ES-I3 (cell line): ENCODE data around the gene EMSY.
A peak's percentile ranks its signal among the peaks of the same experiment; 100 is the strongest.
"Not testable (repeated sequence)": the region's sequence is repeated elsewhere in the genome, so short reads cannot be mapped to it uniquely, and the experiment has no call there.

ENCODE experiments used
- H3K36me3 ChIP-seq: 2 replicates; pipeline ENCODE4 v1.6.1; 2013; ENCODE audit warnings: mild to moderate bottlenecking, low read length, control low read depth, moderate library complexity; ENCODE audit not compliant: insufficient read depth
- H3K4me1 ChIP-seq: 2 replicates; pipeline ENCODE4 v1.6.1; 2013; ENCODE audit warnings: mild to moderate bottlenecking, control low read depth, low read length; ENCODE audit not compliant: insufficient read depth
- H3K9ac ChIP-seq: 2 replicates; pipeline ENCODE4 v1.6.1; 2013; ENCODE audit warnings: low read depth, mild to moderate bottlenecking, low read length, moderate library complexity
- H3K9me3 ChIP-seq: 2 replicates; pipeline ENCODE4 v1.6.1; 2013; ENCODE audit warnings: mild to moderate bottlenecking, low read length, moderate library complexity; ENCODE audit not compliant: control insufficient read depth, insufficient read depth

The EMSY gene, protein sequence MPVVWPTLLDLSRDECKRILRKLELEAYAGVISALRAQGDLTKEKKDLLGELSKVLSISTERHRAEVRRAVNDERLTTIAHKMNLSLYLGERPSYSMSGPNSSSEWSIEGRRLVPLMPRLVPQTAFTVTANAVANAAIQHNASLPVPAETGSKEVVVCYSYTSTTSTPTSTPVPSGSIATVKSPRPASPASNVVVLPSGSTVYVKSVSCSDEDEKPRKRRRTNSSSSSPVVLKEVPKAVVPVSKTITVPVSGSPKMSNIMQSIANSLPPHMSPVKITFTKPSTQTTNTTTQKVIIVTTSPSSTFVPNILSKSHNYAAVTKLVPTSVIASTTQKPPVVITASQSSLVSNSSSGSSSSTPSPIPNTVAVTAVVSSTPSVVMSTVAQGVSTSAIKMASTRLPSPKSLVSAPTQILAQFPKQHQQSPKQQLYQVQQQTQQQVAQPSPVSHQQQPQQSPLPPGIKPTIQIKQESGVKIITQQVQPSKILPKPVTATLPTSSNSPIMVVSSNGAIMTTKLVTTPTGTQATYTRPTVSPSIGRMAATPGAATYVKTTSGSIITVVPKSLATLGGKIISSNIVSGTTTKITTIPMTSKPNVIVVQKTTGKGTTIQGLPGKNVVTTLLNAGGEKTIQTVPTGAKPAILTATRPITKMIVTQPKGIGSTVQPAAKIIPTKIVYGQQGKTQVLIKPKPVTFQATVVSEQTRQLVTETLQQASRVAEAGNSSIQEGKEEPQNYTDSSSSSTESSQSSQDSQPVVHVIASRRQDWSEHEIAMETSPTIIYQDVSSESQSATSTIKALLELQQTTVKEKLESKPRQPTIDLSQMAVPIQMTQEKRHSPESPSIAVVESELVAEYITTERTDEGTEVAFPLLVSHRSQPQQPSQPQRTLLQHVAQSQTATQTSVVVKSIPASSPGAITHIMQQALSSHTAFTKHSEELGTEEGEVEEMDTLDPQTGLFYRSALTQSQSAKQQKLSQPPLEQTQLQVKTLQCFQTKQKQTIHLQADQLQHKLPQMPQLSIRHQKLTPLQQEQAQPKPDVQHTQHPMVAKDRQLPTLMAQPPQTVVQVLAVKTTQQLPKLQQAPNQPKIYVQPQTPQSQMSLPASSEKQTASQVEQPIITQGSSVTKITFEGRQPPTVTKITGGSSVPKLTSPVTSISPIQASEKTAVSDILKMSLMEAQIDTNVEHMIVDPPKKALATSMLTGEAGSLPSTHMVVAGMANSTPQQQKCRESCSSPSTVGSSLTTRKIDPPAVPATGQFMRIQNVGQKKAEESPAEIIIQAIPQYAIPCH (N-terminal part only)

GRCh38 chr11:76444384-76445120 is at the start of gene EMSY:
Gene EMSY (plus strand): TSS chr11:76445018. CDS start chr11:76446939, 1,921 bp downstream.
- peaks cover 24% of the 10 kb centered on the region for H3K4me1 ChIP-seq
- peak within 1 kb of the TSS; percentile 94 for H3K9ac ChIP-seq
- H3K9me3 ChIP-seq, result no peaks in the 10 kb centered on the region
- H3K36me3 ChIP-seq, result no peaks in the 10 kb centered on the region

DNA sequence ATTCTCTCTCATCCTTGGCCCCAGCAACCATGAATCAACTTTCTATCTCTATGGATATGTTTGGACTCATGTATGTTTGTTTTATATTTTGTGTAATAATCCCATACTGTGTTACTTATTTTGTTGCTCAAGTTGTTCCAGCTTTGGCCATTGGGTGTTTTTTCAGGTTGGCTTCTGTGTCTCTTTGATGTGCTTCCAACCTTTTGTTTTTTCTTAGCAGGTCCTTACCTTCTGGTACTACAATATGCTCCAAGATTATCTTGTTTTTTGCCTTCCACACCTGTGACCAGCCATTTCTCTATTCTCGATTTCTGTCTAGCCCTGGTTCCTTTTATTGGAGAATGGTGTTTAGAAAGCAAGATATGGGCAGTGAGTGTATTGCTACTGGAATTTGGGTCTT is 49.5 kb upstream of the EMSY start:
- no peaks in the 10 kb centered on the region for H3K36me3 ChIP-seq
- H3K9ac ChIP-seq, result no peak overlapping the region
- no peaks in the 10 kb centered on the region for H3K4me1 ChIP-seq
- no peaks in the 10 kb centered on the region for H3K9me3 ChIP-seq

- Histone ChIP-seq H3K36me3 (no peaks in the 10 kb centered on the region), H3K4me1 (no peaks in the 10 kb centered on the region), H3K9ac (no peak overlapping the region), H3K9me3 (no peaks in the 10 kb centered on the region)
These were observed 47.4 kb upstream of the EMSY start for GRCh38 chr11:76397383-76397782.

DNA sequence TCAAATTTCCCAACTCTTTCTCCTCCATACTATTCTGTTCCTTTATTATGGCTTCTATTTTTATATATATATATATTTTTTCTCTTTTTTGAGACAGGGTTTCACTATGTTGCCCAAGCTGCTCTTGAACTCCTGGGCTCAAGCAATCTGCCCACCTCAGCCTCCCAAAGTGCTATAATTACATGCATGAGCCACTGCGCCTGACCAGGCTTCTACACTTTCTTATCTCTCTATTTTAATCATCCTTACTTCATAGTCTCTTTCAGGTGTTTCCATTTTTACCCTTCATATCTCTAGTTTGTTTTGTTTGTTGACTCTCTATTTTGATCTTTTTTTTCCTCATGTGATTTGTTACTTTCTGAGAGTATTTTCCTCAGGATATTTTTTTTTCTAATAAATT is 43.9 kb upstream of the EMSY start:
- no peaks in the 10 kb centered on the region for H3K4me1 ChIP-seq
- no peak overlapping the region for H3K9ac ChIP-seq
- no peaks in the 10 kb centered on the region for H3K9me3 ChIP-seq
- H3K36me3 ChIP-seq, result no peaks in the 10 kb centered on the region

DNA sequence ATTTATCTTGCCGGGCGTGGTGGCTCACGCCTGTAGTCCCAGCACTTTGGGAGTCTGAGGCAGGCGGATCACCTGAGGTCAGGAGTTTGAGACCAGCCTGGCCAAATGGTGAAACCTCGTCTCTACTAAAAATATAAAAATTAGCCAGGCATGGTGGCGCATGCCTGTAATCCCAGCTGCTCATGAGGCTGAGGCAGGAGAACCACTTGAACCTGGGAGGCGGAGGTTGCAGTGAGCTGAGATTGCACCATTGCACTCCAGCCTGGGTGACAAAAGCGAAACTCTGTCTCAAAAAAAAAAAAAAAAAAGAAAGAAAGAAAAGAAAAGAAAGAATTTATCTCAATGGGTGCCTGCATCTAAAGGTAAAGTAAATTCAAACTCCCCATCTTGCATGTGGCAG is 43.3 kb upstream of the EMSY start:
- H3K36me3 ChIP-seq, H3K4me1 ChIP-seq, H3K9ac ChIP-seq, H3K9me3 ChIP-seq: not testable (repeated sequence)

GRCh38 chr11:76406359-76406758 is 38.5 kb upstream of the EMSY start:
- H3K4me1 ChIP-seq, result peaks cover 8% of the 10 kb centered on the region; the same call in 1 of the 2 replicates
- H3K36me3 ChIP-seq, result no peaks in the 10 kb centered on the region
- H3K9me3 ChIP-seq, result no peaks in the 10 kb centered on the region
- no peak overlapping the region for H3K9ac ChIP-seq

DNA sequence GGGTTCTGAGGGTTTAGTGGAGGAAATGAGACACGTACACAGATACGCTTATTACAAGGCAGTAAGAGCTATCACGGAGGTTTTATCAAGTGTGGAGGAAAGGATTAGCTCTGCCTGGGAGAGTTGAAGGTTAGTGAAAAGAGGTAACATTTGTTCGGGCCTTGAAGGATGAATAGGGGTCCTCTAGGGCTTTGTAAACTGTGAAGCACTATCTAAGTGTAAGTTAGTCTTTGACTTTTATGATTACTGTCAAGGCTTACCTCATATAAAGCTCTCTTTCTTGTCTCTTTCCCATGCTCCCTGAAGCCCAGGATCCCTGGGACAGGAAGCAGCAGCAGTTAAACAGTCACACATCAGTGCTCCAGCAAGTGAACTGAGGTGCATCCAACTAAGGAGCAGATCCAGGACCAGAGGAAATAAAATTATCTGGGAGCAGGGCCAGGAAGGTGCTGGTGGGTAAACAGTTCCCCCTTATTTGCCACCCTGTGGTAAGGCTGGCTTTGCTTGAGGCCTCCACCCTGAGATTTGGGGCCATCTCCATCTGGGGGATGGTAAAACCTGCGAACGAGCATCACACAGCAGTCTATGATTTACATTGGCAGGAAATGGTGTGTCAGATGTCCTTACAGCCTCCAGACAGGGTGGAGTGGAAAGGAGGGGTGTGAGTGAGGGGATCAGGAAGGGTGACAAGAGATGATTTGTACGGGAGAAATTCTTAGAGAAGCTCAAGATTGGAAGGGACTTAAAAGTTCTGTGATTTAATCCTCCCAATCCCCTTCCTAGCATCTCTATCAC is 36.5 kb upstream of the EMSY start:
- no peaks in the 10 kb centered on the region for H3K36me3 ChIP-seq
- peaks cover 8% of the 10 kb centered on the region; the same call in 1 of the 2 replicates for H3K4me1 ChIP-seq
- H3K9ac ChIP-seq, result no peak overlapping the region
- H3K9me3 ChIP-seq, result no peaks in the 10 kb centered on the region

DNA sequence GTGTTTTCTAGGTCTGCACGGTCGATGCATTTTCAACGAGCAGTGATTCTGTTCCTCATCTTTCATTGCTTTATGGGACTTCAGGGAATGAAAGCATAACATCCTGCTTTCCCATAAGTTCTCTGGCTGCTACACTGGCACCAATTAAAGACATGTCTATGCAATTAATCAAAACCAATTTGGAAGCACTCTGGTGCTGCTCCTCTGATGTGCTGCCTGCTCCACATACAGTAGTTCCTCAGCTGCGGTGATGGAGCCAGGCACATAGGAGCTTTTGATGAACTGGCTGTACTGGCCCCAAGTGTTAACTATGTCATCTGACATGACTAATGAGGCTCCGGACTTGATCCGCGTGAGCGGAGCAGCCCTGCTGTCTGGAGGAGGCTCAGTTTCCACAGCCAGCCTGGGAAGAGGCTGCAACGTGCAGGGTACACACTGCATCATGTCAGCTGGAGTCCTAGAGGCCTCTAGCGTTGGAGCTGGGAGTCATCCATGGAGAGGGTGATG is 33.9 kb upstream of the EMSY start:
- Histone ChIP-seq H3K9me3 (no peaks in the 10 kb centered on the region), H3K36me3 (no peaks in the 10 kb centered on the region), H3K4me1 (peaks cover 8% of the 10 kb centered on the region; the same call in 1 of the 2 replicates), H3K9ac (no peak overlapping the region)

DNA sequence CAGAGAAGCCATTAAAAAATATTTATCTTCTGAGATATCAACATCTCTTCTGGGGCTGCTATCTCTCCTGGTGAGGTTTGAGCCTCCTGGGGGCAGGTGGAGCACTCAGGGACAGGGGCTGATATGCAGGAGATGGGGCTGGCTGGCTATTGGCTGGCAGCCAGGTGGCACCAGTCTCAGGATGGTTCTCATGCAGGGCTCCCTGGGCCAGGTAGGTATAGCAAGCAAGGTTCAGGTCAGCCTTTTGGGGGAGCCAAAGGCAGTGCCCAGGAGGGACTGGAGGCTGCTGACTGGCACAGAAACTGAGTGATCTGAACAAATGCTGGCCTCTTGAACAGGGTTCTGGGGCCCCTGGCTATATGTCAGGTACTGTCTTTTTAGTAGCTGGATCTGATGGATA is 29.7 kb upstream of the EMSY start:
- no peaks in the 10 kb centered on the region for H3K9me3 ChIP-seq
- H3K36me3 ChIP-seq, result no peaks in the 10 kb centered on the region
- no peak overlapping the region for H3K9ac ChIP-seq
- H3K4me1 ChIP-seq, result no peaks in the 10 kb centered on the region

GRCh38 chr11:76419896-76420295 is 24.9 kb upstream of the EMSY start:
- Histone ChIP-seq H3K4me1 (no peaks in the 10 kb centered on the region), H3K9me3 (no peaks in the 10 kb centered on the region), H3K9ac (no peak overlapping the region), H3K36me3 (no peaks in the 10 kb centered on the region)

DNA sequence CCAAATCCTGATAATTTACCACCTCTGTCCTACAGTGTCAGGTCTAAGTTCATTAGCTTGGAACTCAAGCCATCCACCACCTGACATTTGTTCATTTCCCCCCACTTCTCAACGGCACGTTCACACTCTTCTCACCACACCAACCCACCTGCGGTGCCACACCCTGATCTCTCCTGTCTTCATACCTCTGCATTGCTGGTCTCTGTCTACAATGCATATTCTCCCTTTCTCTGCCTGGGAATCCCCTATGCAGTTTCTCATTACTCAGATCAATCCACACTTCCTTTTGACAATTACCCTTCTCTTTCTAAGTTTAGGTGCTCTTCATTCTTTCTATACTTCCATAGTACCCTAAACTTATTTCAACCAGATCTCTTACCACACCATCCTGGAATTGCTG is 20.4 kb upstream of the EMSY start:
- Histone ChIP-seq H3K36me3 (no peaks in the 10 kb centered on the region), H3K9ac (no peak overlapping the region), H3K4me1 (peaks cover 5% of the 10 kb centered on the region; the same call in 1 of the 2 replicates), H3K9me3 (no peaks in the 10 kb centered on the region)

DNA sequence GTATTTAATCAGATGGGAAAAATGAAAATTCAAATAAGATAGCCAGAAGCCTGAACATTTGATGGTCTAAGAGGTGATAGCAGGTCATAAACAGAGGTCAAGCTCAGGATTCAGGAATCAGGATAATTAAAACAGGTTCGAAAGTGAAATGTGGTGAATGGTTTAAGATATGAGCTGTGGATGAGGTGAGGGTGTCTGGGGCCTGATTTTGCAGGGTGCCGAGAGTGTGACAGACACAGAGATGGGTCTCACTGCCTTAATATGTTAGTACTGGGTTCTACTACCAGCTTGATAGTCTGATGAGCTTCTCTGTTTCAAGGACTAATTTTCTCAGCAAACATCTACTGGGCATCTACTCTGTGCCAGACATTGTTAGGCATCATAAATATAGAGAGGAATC is 19.9 kb upstream of the EMSY start:
- Histone ChIP-seq H3K9ac (no peak overlapping the region), H3K36me3 (no peaks in the 10 kb centered on the region), H3K4me1 (peaks cover 5% of the 10 kb centered on the region; the same call in 1 of the 2 replicates), H3K9me3 (no peaks in the 10 kb centered on the region)

- H3K9me3 ChIP-seq, result no peaks in the 10 kb centered on the region
- H3K36me3 ChIP-seq, result no peaks in the 10 kb centered on the region
- no peak overlapping the region for H3K9ac ChIP-seq
- peaks cover 5% of the 10 kb centered on the region; the same call in 1 of the 2 replicates for H3K4me1 ChIP-seq
These were observed 18.2 kb upstream of the EMSY start for GRCh38 chr11:76426660-76427059.
